ENCODE results near the gene PDLIM5.
"Not testable (repeated sequence)": the region's sequence is repeated elsewhere in the genome, so short reads cannot be mapped to it uniquely, and the experiment has no call there.

The PDLIM5 gene

GRCh38 chr4:94557632-94558031 is 105.9 kb downstream of the PDLIM5 start:
- DNase-seq (ENCODE audit: low read depth, low spot score), result not testable (repeated sequence)

GRCh38 chr4:94558392-94558904 is 106.7 kb downstream of the PDLIM5 start:
- no peak for DNase-seq (ENCODE audit: low read depth, low spot score)

GRCh38 chr4:94559351-94559806 is 107.6 kb downstream of the PDLIM5 start:
- DNase-seq (ENCODE audit: low read depth, low spot score), result no peak

GRCh38 chr4:94561249-94562024 is 109.7 kb downstream of the PDLIM5 start:
- DNase-seq (ENCODE audit: low read depth, low spot score), result no peak

GRCh38 chr4:94562285-94562684 is 110.5 kb downstream of the PDLIM5 start:
- no peak for DNase-seq (ENCODE audit: low read depth, low spot score)

GRCh38 chr4:94564252-94564651 is 112.5 kb downstream of the PDLIM5 start:
- no peak for DNase-seq (ENCODE audit: low read depth, low spot score)

- no peak for DNase-seq (ENCODE audit: low read depth, low spot score)
These were observed 114.7 kb downstream of the PDLIM5 start for GRCh38 chr4:94566420-94566819.

- no peak for DNase-seq (ENCODE audit: low read depth, low spot score)
These were observed 116.1 kb downstream of the PDLIM5 start for GRCh38 chr4:94567811-94568210.

GRCh38 chr4:94570558-94570957 is 118.8 kb downstream of the PDLIM5 start:
- DNase-seq (ENCODE audit: low read depth, low spot score), result no peak

GRCh38 chr4:94571298-94571697 is 119.6 kb downstream of the PDLIM5 start:
- no peak for DNase-seq (ENCODE audit: low read depth, low spot score)

GRCh38 chr4:94571715-94572114 is 120.0 kb downstream of the PDLIM5 start:
- no peak for DNase-seq (ENCODE audit: low read depth, low spot score)

GRCh38 chr4:94574050-94574449 is 122.3 kb downstream of the PDLIM5 start:
- DNase-seq (ENCODE audit: low read depth, low spot score), result no peak

- no peak for DNase-seq (ENCODE audit: low read depth, low spot score)
These were observed 122.9 kb downstream of the PDLIM5 start for GRCh38 chr4:94574616-94575015.

GRCh38 chr4:94575652-94576051 is 123.9 kb downstream of the PDLIM5 start:
- DNase-seq (ENCODE audit: low read depth, low spot score), result no peak

- DNase-seq (ENCODE audit: low read depth, low spot score), result no peak
These were observed 124.5 kb downstream of the PDLIM5 start for GRCh38 chr4:94576210-94576609.

- no peak for DNase-seq (ENCODE audit: low read depth, low spot score)
These were observed 125.4 kb downstream of the PDLIM5 start for GRCh38 chr4:94577136-94577535.

GRCh38 chr4:94578195-94578594 is 126.5 kb downstream of the PDLIM5 start:
- no peak for DNase-seq (ENCODE audit: low read depth, low spot score)

GRCh38 chr4:94581766-94582165 is 130.0 kb downstream of the PDLIM5 start:
- no peak for DNase-seq (ENCODE audit: low read depth, low spot score)

- no peak for DNase-seq (ENCODE audit: low read depth, low spot score)
These were observed 130.8 kb downstream of the PDLIM5 start for GRCh38 chr4:94582517-94582916.

GRCh38 chr4:94583914-94584641 is 132.3 kb downstream of the PDLIM5 start:
- DNase-seq (ENCODE audit: low read depth, low spot score), result no peak

- DNase-seq (ENCODE audit: low read depth, low spot score), result no peak
These were observed 137.4 kb downstream of the PDLIM5 start for GRCh38 chr4:94588896-94589693.

GRCh38 chr4:94590493-94590892 is 138.8 kb downstream of the PDLIM5 start:
- no peak for DNase-seq (ENCODE audit: low read depth, low spot score)
